ENCODE measurements around the gene LRRC8D.
"Not testable (repeated sequence)": the region's sequence is repeated elsewhere in the genome, so short reads cannot be mapped to it uniquely, and the experiment has no call there.

Gene LRRC8D

GRCh38 chr1:89971600-89971999 lies 150.8 kb downstream of the LRRC8D start:
- DNase-seq: no peak

- no peak for DNase-seq
Measured at GRCh38 chr1:89972024-89972423, 151.2 kb downstream of the LRRC8D start.

GRCh38 chr1:89973471-89974127 lies 152.8 kb downstream of the LRRC8D start:
- no peak for DNase-seq

- DNase-seq: no peak
Measured at GRCh38 chr1:89974256-89974655, 153.4 kb downstream of the LRRC8D start.

GRCh38 chr1:89974696-89975470 lies 154.1 kb downstream of the LRRC8D start:
- DNase-seq: no peak

- DNase-seq: no peak
Measured at GRCh38 chr1:89975540-89976125, 154.8 kb downstream of the LRRC8D start.

GRCh38 chr1:89978755-89979154 lies 157.9 kb downstream of the LRRC8D start:
- DNase-seq: no peak

- DNase-seq: no peak
Measured at GRCh38 chr1:89980605-89981004, 159.8 kb downstream of the LRRC8D start.

- not testable (repeated sequence) for DNase-seq
Measured at GRCh38 chr1:89982846-89983245, 162.0 kb downstream of the LRRC8D start.

GRCh38 chr1:89984564-89985116 lies 163.8 kb downstream of the LRRC8D start:
- not testable (repeated sequence) for DNase-seq

- DNase-seq: no peak
Measured at GRCh38 chr1:89986020-89986419, 165.2 kb downstream of the LRRC8D start.
